Prostate gland (tissue), 2 donors: ENCODE data around the gene RNF152.

ENCODE experiments used
- CTCF ChIP-seq, 4 experiments: fragments of 200-600 bp in 2 of 4; fragments of 450-650 bp in 2 of 4; sonication (generic) in 2 of 4; IDR thresholded peaks; 1 replicate in 3 of 4; 2 replicates in 1 of 4; pipeline ENCODE4 v1.5.1; 2016 to 2019; ENCODE audit warnings: antibody characterized with exemption in 4 of 4, mild to moderate bottlenecking in 2 of 4, moderate library complexity in 2 of 4
- POLR2A ChIP-seq: fragments of 450-650 bp; IDR thresholded peaks from one replicate; pipeline ENCODE4 v1.6.1; 2016; ENCODE audit warnings: antibody characterized with exemption, mild to moderate bottlenecking
- POLR2AphosphoS5 ChIP-seq: sonication (generic); formaldehyde crosslinking; IDR thresholded peaks from one replicate; pipeline ENCODE4 v1.6.1; 2017; ENCODE audit warnings: antibody characterized with exemption

- TF ChIP-seq POLR2A (no peak), CTCF (IDR thresholded peaks at IDR 0.05) (no peak), POLR2AphosphoS5 (no peak)
Observed at GRCh38 chr18:61896118-61896517, 3.3 kb upstream of the RNF152 start.
